HEK293 (cell line): ENCODE data around the gene CD276.

Source experiments
- BCL6B ChIP-seq: fragments of 450-650 bp; formaldehyde crosslinking; IDR thresholded peaks from 2 replicates; pipeline ENCODE4 v1.5.1; 2017; ENCODE audit warnings: missing biosample characterization, missing genetic modification characterization
- GFI1B ChIP-seq: fragments of 450-650 bp; formaldehyde crosslinking; IDR thresholded peaks from 2 replicates; pipeline ENCODE4 v1.5.1; 2016; ENCODE audit warnings: missing biosample characterization, missing genetic modification characterization
- HOXA7 ChIP-seq: sonication (generic); formaldehyde crosslinking; IDR thresholded peaks from 2 replicates; pipeline ENCODE4 v1.8.1; 2022; ENCODE audit warnings: missing genetic modification reagents, borderline replicate concordance
- HOXC10 ChIP-seq: sonication (generic); formaldehyde crosslinking; IDR thresholded peaks from 2 replicates; pipeline ENCODE4 v1.8.1; 2023; ENCODE audit warnings: mild to moderate bottlenecking, missing genetic modification reagents
- MEIS1 ChIP-seq: sonication (generic); formaldehyde crosslinking; IDR thresholded peaks from 2 replicates; pipeline ENCODE4 v1.8.1; 2022; ENCODE audit warnings: missing genetic modification reagents, mild to moderate bottlenecking, borderline replicate concordance
- OSR2 ChIP-seq: fragments of 450-650 bp; formaldehyde crosslinking; IDR thresholded peaks from 2 replicates; pipeline ENCODE4 v1.5.1; 2016; ENCODE audit warnings: missing biosample characterization, missing genetic modification characterization
- PATZ1 ChIP-seq: fragments of 450-650 bp; formaldehyde crosslinking; IDR thresholded peaks from 2 replicates; pipeline ENCODE4 v1.5.1; 2016; ENCODE audit warnings: missing biosample characterization, missing genetic modification characterization
- SP3 ChIP-seq: fragments of 450-650 bp; formaldehyde crosslinking; IDR thresholded peaks from 2 replicates; pipeline ENCODE4 v1.5.1; 2016; ENCODE audit warnings: missing biosample characterization, missing genetic modification characterization
- ZBTB11 ChIP-seq: fragments of 450-650 bp; formaldehyde crosslinking; conservative IDR thresholded peaks from 2 replicates; pipeline ENCODE4 v1.5.1; 2016; ENCODE audit warnings: low read depth, missing biosample characterization, missing genetic modification characterization
- ZBTB7A ChIP-seq: fragments of 450-650 bp; formaldehyde crosslinking; IDR thresholded peaks from 2 replicates; pipeline ENCODE4 v1.5.1; 2016; ENCODE audit warnings: low read depth, missing biosample characterization, missing genetic modification characterization
- ZNF23 ChIP-seq: fragments of 450-650 bp; formaldehyde crosslinking; IDR thresholded peaks from 2 replicates; pipeline ENCODE4 v1.5.1; 2016; ENCODE audit warnings: missing biosample characterization, missing genetic modification characterization, borderline replicate concordance
- ZNF24 ChIP-seq: fragments of 450-650 bp; formaldehyde crosslinking; IDR thresholded peaks from 2 replicates; pipeline ENCODE4 v1.5.1; 2016; ENCODE audit warnings: missing biosample characterization, missing genetic modification characterization
- ZNF248 ChIP-seq: fragments of 450-650 bp; formaldehyde crosslinking; IDR thresholded peaks from 2 replicates; pipeline ENCODE4 v1.5.1; 2017; ENCODE audit warnings: missing biosample characterization, missing genetic modification characterization
- ZNF266 ChIP-seq: fragments of 450-650 bp; formaldehyde crosslinking; IDR thresholded peaks from 2 replicates; pipeline ENCODE4 v1.5.1; 2016; ENCODE audit warnings: missing biosample characterization, missing genetic modification characterization, low read depth
- ZNF302 ChIP-seq: fragments of 450-650 bp; formaldehyde crosslinking; IDR thresholded peaks from 2 replicates; pipeline ENCODE4 v1.5.1; 2016; ENCODE audit warnings: missing biosample characterization, missing genetic modification characterization, low read depth
- ZNF510 ChIP-seq: fragments of 450-650 bp; formaldehyde crosslinking; IDR thresholded peaks from 2 replicates; pipeline ENCODE4 v1.5.1; 2018; ENCODE audit warnings: mild to moderate bottlenecking, missing genetic modification characterization, missing biosample characterization; ENCODE audit not compliant: insufficient replicate concordance
- ZNF549 ChIP-seq: fragments of 450-650 bp; IDR thresholded peaks from 2 replicates; pipeline ENCODE4 v1.5.1; 2018; ENCODE audit warnings: missing biosample characterization, missing genetic modification characterization, mild to moderate bottlenecking, inconsistent platforms, moderate library complexity
- ZNF600 ChIP-seq: fragments of 450-650 bp; formaldehyde crosslinking; IDR thresholded peaks from 2 replicates; pipeline ENCODE4 v1.5.1; 2016; ENCODE audit warnings: missing biosample characterization, missing genetic modification characterization
- ZNF629 ChIP-seq: fragments of 450-650 bp; formaldehyde crosslinking; IDR thresholded peaks from 2 replicates; pipeline ENCODE4 v1.5.1; 2017; ENCODE audit warnings: missing biosample characterization, missing genetic modification characterization
- ZNF776 ChIP-seq: fragments of 450-650 bp; formaldehyde crosslinking; IDR thresholded peaks from 2 replicates; pipeline ENCODE4 v1.5.0; 2017; ENCODE audit warnings: missing biosample characterization, missing genetic modification characterization, borderline replicate concordance
- ZNF792 ChIP-seq: fragments of 450-650 bp; formaldehyde crosslinking; IDR thresholded peaks from 2 replicates; pipeline ENCODE4 v1.5.1; 2016; ENCODE audit warnings: missing biosample characterization, missing genetic modification characterization
- TF ChIP-seq, protein P1 (sequence below): fragments of 450-650 bp; formaldehyde crosslinking; IDR thresholded peaks from 2 replicates; pipeline ENCODE4 v1.5.1; 2016; ENCODE audit warnings: missing biosample characterization, missing genetic modification characterization
- TF ChIP-seq, protein P2 (sequence below): sonication (generic); formaldehyde crosslinking; IDR thresholded peaks from 2 replicates; pipeline ENCODE4 v1.8.1; 2022; ENCODE audit warnings: mild to moderate bottlenecking, moderate library complexity, missing genetic modification reagents
- TF ChIP-seq, protein P3 (sequence below): fragments of 450-650 bp; formaldehyde crosslinking; IDR thresholded peaks from 2 replicates; pipeline ENCODE4 v1.5.1; 2016; ENCODE audit warnings: missing biosample characterization, missing genetic modification characterization, borderline replicate concordance

CD276 gene

GRCh38 chr15:73686781-73687256 is 2.6 kb downstream of the CD276 start (continued):
- no peak for TF ChIP-seq HOXC10 (CRISPR knock-in tag)
- peak; percentile 89 for TF ChIP-seq ZNF600 (tag by site-specific recombination)
- TF ChIP-seq, protein P1, sequence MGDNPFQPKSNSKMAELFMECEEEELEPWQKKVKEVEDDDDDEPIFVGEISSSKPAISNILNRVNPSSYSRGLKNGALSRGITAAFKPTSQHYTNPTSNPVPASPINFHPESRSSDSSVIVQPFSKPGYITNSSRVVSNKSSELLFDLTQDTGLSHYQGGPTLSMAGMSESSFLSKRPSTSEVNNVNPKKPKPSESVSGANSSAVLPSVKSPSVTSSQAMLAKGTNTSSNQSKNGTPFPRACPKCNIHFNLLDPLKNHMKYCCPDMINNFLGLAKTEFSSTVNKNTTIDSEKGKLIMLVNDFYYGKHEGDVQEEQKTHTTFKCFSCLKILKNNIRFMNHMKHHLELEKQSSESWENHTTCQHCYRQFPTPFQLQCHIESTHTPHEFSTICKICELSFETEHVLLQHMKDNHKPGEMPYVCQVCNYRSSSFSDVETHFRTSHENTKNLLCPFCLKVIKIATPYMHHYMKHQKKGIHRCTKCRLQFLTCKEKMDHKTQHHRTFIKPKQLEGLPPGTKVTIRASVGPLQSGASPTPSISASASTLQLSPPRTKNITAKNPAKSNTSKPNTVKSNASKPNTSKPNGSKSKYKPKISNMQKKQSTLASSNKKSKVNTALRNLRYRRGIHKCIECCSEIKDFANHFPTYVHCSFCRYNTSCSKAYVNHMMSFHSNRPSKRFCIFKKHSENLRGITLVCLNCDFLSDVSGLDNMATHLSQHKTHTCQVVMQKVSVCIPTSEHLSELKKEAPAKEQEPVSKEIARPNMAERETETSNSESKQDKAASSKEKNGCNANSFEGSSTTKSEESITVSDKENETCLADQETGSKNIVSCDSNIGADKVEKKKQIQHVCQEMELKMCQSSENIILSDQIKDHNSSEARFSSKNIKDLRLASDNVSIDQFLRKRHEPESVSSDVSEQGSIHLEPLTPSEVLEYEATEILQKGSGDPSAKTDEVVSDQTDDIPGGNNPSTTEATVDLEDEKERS (tag by site-specific recombination) = no peak
- peak; percentile 79 for TF ChIP-seq PATZ1 (tag by site-specific recombination)
- TF ChIP-seq GFI1B (tag by site-specific recombination) = no peak; the same call in 1 of the 2 replicates
- no peak for TF ChIP-seq ZBTB11 (tag by site-specific recombination)
- TF ChIP-seq ZNF23 (tag by site-specific recombination) = no peak
- TF ChIP-seq ZNF302 (tag by site-specific recombination) = no peak
- TF ChIP-seq, protein P2, sequence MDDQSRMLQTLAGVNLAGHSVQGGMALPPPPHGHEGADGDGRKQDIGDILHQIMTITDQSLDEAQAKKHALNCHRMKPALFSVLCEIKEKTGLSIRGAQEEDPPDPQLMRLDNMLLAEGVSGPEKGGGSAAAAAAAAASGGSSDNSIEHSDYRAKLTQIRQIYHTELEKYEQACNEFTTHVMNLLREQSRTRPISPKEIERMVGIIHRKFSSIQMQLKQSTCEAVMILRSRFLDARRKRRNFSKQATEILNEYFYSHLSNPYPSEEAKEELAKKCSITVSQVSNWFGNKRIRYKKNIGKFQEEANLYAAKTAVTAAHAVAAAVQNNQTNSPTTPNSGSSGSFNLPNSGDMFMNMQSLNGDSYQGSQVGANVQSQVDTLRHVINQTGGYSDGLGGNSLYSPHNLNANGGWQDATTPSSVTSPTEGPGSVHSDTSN (CRISPR knock-in tag) = no peak
- TF ChIP-seq ZNF549 (tag by site-specific recombination) = no peak
- TF ChIP-seq OSR2 (tag by site-specific recombination) = no peak
- TF ChIP-seq ZNF629 (tag by site-specific recombination) = peak; percentile 96
- no peak; the same call in 1 of the 2 replicates for TF ChIP-seq SP3 (tag by site-specific recombination)
- TF ChIP-seq ZNF248 (tag by site-specific recombination) = no peak
- TF ChIP-seq ZNF792 (tag by site-specific recombination) = no peak
- no peak for TF ChIP-seq BCL6B (tag by site-specific recombination)
- TF ChIP-seq ZNF266 (tag by site-specific recombination) = no peak
- no peak for TF ChIP-seq HOXA7 (CRISPR knock-in tag)
- no peak for TF ChIP-seq ZNF510 (tag by site-specific recombination)
- TF ChIP-seq, protein P3, sequence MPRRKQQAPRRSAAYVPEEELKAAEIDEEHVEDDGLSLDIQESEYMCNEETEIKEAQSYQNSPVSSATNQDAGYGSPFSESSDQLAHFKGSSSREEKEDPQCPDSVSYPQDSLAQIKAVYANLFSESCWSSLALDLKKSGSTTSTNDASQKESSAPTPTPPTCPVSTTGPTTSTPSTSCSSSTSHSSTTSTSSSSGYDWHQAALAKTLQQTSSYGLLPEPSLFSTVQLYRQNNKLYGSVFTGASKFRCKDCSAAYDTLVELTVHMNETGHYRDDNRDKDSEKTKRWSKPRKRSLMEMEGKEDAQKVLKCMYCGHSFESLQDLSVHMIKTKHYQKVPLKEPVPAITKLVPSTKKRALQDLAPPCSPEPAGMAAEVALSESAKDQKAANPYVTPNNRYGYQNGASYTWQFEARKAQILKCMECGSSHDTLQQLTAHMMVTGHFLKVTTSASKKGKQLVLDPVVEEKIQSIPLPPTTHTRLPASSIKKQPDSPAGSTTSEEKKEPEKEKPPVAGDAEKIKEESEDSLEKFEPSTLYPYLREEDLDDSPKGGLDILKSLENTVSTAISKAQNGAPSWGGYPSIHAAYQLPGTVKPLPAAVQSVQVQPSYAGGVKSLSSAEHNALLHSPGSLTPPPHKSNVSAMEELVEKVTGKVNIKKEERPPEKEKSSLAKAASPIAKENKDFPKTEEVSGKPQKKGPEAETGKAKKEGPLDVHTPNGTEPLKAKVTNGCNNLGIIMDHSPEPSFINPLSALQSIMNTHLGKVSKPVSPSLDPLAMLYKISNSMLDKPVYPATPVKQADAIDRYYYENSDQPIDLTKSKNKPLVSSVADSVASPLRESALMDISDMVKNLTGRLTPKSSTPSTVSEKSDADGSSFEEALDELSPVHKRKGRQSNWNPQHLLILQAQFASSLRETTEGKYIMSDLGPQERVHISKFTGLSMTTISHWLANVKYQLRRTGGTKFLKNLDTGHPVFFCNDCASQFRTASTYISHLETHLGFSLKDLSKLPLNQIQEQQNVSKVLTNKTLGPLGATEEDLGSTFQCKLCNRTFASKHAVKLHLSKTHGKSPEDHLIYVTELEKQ (tag by site-specific recombination) = no peak
- TF ChIP-seq ZBTB7A (tag by site-specific recombination) = no peak
- TF ChIP-seq MEIS1 = no peak
- TF ChIP-seq ZNF24 = no peak
- no peak for TF ChIP-seq ZNF776 (tag by site-specific recombination)
